Kidney (tissue), 14 donors: ENCODE results near the gene APOA1. TPM values are rescaled to one million over a fixed set of nuclear protein-coding genes. Genes with fewer than 3 reads are reported as not detected.

Experiments
- DNase-seq, 5 donors: peaks; one replicate each; pipeline ENCODE4 v3.0.0-alpha.2; 2013 to 2020
- FAIRE-seq: peaks from 2 replicates; lab custom pipeline; 2012; peaks lifted over from hg19 to GRCh38; lab: Jason Lieb, UNC
- H3K27ac ChIP-seq, 2 donors: one replicate each; pipeline ENCODE4 v1.7.0; 2013; ENCODE audit warnings: low read depth in 2 of 2, low read length in 2 of 2, inconsistent platforms in 1 of 2
- H3K27me3 ChIP-seq: one replicate; pipeline ENCODE4 v1.7.1; 2013; ENCODE audit warnings: low read length, inconsistent platforms; ENCODE audit not compliant: control insufficient read depth, insufficient read depth
- H3K36me3 ChIP-seq, 3 donors: one replicate each; pipeline versions ENCODE4 v1.7.0 to v1.7.1; 2013; ENCODE audit warnings: low read length in 3 of 3, control low read depth in 1 of 3, inconsistent platforms in 1 of 3; ENCODE audit not compliant: insufficient read depth in 3 of 3, control insufficient read depth in 2 of 3
- H3K4me1 ChIP-seq, 3 donors: one replicate each; pipeline versions ENCODE4 v1.7.0 to v1.7.1; 2013; ENCODE audit warnings: low read length in 3 of 3, inconsistent platforms in 1 of 3, low read depth in 1 of 3; ENCODE audit not compliant: control insufficient read depth in 2 of 3, insufficient read depth in 2 of 3
- H3K4me3 ChIP-seq, 3 donors: one replicate each; pipeline versions ENCODE4 v1.7.0 to v1.8.1; 2013; ENCODE audit warnings: low read length in 3 of 3, control low read depth in 1 of 3, inconsistent platforms in 1 of 3
- H3K9ac ChIP-seq, 3 donors: one replicate each; pipeline versions ENCODE4 v1.7.0 to v1.7.1; 2013; ENCODE audit warnings: low read length in 3 of 3, control low read depth in 1 of 3, inconsistent platforms in 1 of 3
- H3K9me3 ChIP-seq, 3 donors: one replicate each; pipeline versions ENCODE4 v1.7.0 to v1.7.1; 2013; ENCODE audit warnings: low read length in 3 of 3, control low read depth in 1 of 3, inconsistent platforms in 1 of 3; ENCODE audit not compliant: control insufficient read depth in 2 of 3, insufficient read depth in 1 of 3
- CTCF ChIP-seq: IDR thresholded peaks from 3 replicates; pipeline ENCODE4 v1.5.1; 2012; ENCODE audit warnings: mild to moderate bottlenecking, moderate library complexity, borderline replicate concordance; ENCODE audit not compliant: insufficient read depth; ENCODE audit errors: extremely low read depth
- intact Hi-C: fragments of 100-400 bp; cut with DNase I; formaldehyde crosslinking; loops from one replicate; pipeline ENCODE4 v1.11.1; 2022
- polyA plus RNA-seq: library from polyadenylated mRNA; stranded (reverse); fragments of 350-450 nt; fragmentation: Illumina TruSeq; extraction: RNeasy Lipid Tissue Mini Kit (QIAGEN cat#74804); gene quantifications from one replicate; pipeline ENCODE4 v1.2.3, GENCODE V29; 2014; ENCODE audit warnings: low read depth, low replicate concordance; ENCODE audit not compliant: insufficient read depth
- total RNA-seq: library from RNA; stranded (reverse); fragmentation: NEBNext Ultra II Directional; extraction: Animal tissue kit (Norgen Biotek cat#: 25700); gene quantifications from one replicate; pipeline ENCODE4 v1.2.1, GENCODE V29; 2021
- donor health status: control.
- donor health status: control.
- donor health status: control.
- donor health status: control.
- donor health status: control.
- donor health status: DM: yes; HTN: yes; CAD: no.
- donor health status: Normal renal cell carcinoma (clear cell type).

The APOA1 gene
- total and polyA plus RNA-seq, 2 donors from 2014 or later, result 2.0 TPM; not detected in 1

- TF ChIP-seq CTCF, result no peak
- Histone ChIP-seq H3K4me3 (no peak overlapping the region), H3K36me3 (peaks cover 4 to 26% (median 18%) of the 10 kb centered on the region in 3 donors), H3K27ac (no peak overlapping the region), H3K27me3 (no peaks in the 10 kb centered on the region), H3K4me1 (peaks cover 0 to 5% (median 0%) of the 10 kb centered on the region in 3 donors), H3K9me3 (no peaks in the 10 kb centered on the region), H3K9ac (no peak overlapping the region)
- no peak for FAIRE-seq
- intact Hi-C loops, result no loop called here
- DNase-seq, result no peak
Measured at GRCh38 chr11:116851626-116852025, 14.2 kb upstream of the APOA1 start.

- intact Hi-C loops, result no loop called here
- Histone ChIP-seq H3K4me3 (no peak overlapping the region), H3K27me3 (no peaks in the 10 kb centered on the region), H3K4me1 (peaks cover 0 to 5% (median 0%) of the 10 kb centered on the region in 3 donors), H3K27ac (no peak overlapping the region), H3K36me3 (peaks cover 4 to 32% (median 27%) of the 10 kb centered on the region in 3 donors), H3K9me3 (no peaks in the 10 kb centered on the region), H3K9ac (no peak overlapping the region)
- no peak for TF ChIP-seq CTCF
- DNase-seq (no peak), FAIRE-seq (no peak)
Measured at GRCh38 chr11:116849486-116849885, 12.1 kb upstream of the APOA1 start.

GRCh38 chr11:116849060-116849459 is 11.6 kb upstream of the APOA1 start:
- Histone ChIP-seq H3K27me3 (no peaks in the 10 kb centered on the region), H3K4me3 (no peak overlapping the region), H3K4me1 (peaks cover 0 to 5% (median 0%) of the 10 kb centered on the region in 3 donors), H3K27ac (no peak overlapping the region), H3K9me3 (no peaks in the 10 kb centered on the region), H3K36me3 (peaks cover 4 to 32% (median 23%) of the 10 kb centered on the region in 3 donors), H3K9ac (no peak overlapping the region)
- DNase-seq (no peak), FAIRE-seq (no peak)
- TF ChIP-seq CTCF, result no peak
- intact Hi-C loops, result no loop called here

GRCh38 chr11:116847612-116848011 is 10.2 kb upstream of the APOA1 start:
- intact Hi-C loops, result no loop called here
- Histone ChIP-seq H3K36me3 (peaks cover 4 to 41% (median 23%) of the 10 kb centered on the region in 3 donors), H3K9me3 (no peaks in the 10 kb centered on the region), H3K4me3 (no peak overlapping the region), H3K27ac (no peak overlapping the region), H3K9ac (no peak overlapping the region), H3K27me3 (no peaks in the 10 kb centered on the region), H3K4me1 (peaks cover 0 to 9% (median 3%) of the 10 kb centered on the region in 3 donors)
- FAIRE-seq (no peak), DNase-seq (no peak)
- no peak for TF ChIP-seq CTCF
